ENCODE data around the gene HOXC13. TPM values are rescaled to one million over a fixed set of nuclear protein-coding genes. Genes with fewer than 3 reads are reported as not detected.

HOXC13 gene
- total RNA-seq, 2 experiments from 2014 or later, result 0.06 TPM; not detected in 1

GRCh38 chr12:53955036-53955775, 16.6 kb downstream of the HOXC13 start:
- no peak overlapping the region for H3K27ac ChIP-seq (ENCODE audit: low read depth, low read length, poor library complexity, severe bottlenecking)
- CTCF ChIA-PET (ENCODE audit: unreplicated experiment), result no interaction called here
- no TSS peak for BruUV-seq (replicated peaks)
- no peaks in the 10 kb centered on the region for H3K9me3 ChIP-seq (ENCODE audit: low read length)
- H3K4me1 ChIP-seq (ENCODE audit: insufficient read depth, low read length, poor library complexity, severe bottlenecking), result peaks cover 6% of the 10 kb centered on the region
- H4K20me1 ChIP-seq (ENCODE audit: insufficient read depth, low read length), result no peaks in the 10 kb centered on the region; the same call in 1 of the 2 replicates
- H3K4me2 ChIP-seq (ENCODE audit: low read length), result no peak overlapping the region
- POLR2A ChIA-PET, result no interaction called here
- H3K79me2 ChIP-seq (ENCODE audit: insufficient read depth, low read depth, low read length), result no peaks in the 10 kb centered on the region
- TF ChIP-seq, protein P1, sequence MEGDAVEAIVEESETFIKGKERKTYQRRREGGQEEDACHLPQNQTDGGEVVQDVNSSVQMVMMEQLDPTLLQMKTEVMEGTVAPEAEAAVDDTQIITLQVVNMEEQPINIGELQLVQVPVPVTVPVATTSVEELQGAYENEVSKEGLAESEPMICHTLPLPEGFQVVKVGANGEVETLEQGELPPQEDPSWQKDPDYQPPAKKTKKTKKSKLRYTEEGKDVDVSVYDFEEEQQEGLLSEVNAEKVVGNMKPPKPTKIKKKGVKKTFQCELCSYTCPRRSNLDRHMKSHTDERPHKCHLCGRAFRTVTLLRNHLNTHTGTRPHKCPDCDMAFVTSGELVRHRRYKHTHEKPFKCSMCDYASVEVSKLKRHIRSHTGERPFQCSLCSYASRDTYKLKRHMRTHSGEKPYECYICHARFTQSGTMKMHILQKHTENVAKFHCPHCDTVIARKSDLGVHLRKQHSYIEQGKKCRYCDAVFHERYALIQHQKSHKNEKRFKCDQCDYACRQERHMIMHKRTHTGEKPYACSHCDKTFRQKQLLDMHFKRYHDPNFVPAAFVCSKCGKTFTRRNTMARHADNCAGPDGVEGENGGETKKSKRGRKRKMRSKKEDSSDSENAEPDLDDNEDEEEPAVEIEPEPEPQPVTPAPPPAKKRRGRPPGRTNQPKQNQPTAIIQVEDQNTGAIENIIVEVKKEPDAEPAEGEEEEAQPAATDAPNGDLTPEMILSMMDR (conservative IDR thresholded peaks at IDR 0.05; ENCODE audit: low read length), result no peak
- TF ChIP-seq EZH2phosphoT487 (IDR thresholded peaks at IDR 0.05; ENCODE audit: borderline replicate concordance, low read depth, low read length), result no peak
- H3K36me3 ChIP-seq (ENCODE audit: insufficient read depth, low read length), result no peaks in the 10 kb centered on the region
- no peak overlapping the region for H3K4me3 ChIP-seq (ENCODE audit: low read depth, low read length, poor library complexity, severe bottlenecking)
- intact Hi-C loops (cut with micrococcal nuclease; ENCODE audit: unreplicated experiment), result no loop called here
- no peaks in the 10 kb centered on the region for H3K9me2 ChIP-seq (ENCODE audit: insufficient read depth, low read length)
- DNase-seq (ENCODE audit: low spot score), result no peak
- H2AFZ ChIP-seq (ENCODE audit: low read length), result no peak overlapping the region

- Histone ChIP-seq H2AFZ (ENCODE audit: low read length) (no peak overlapping the region), H3K9me2 (ENCODE audit: insufficient read depth, low read length) (no peaks in the 10 kb centered on the region), H3K4me2 (ENCODE audit: low read length) (no peak overlapping the region), H3K9me3 (ENCODE audit: low read length) (no peaks in the 10 kb centered on the region), H3K27ac (ENCODE audit: low read depth, low read length, poor library complexity, severe bottlenecking) (no peak overlapping the region), H3K4me3 (ENCODE audit: low read depth, low read length, poor library complexity, severe bottlenecking) (no peak overlapping the region), H3K79me2 (ENCODE audit: insufficient read depth, low read depth, low read length) (no peaks in the 10 kb centered on the region), H3K4me1 (ENCODE audit: insufficient read depth, low read length, poor library complexity, severe bottlenecking) (peaks cover 6% of the 10 kb centered on the region), H3K36me3 (ENCODE audit: insufficient read depth, low read length) (no peaks in the 10 kb centered on the region), H4K20me1 (ENCODE audit: insufficient read depth, low read length) (no peaks in the 10 kb centered on the region; the same call in 1 of the 2 replicates)
- no peak for DNase-seq (ENCODE audit: low spot score)
- CTCF ChIA-PET (ENCODE audit: unreplicated experiment), result no interaction called here
- POLR2A ChIA-PET, result no interaction called here
- intact Hi-C loops (cut with micrococcal nuclease; ENCODE audit: unreplicated experiment), result no loop called here
- BruUV-seq (replicated peaks), result no TSS peak
- TF ChIP-seq, protein P1 (conservative IDR thresholded peaks at IDR 0.05; ENCODE audit: low read length), result no peak
- TF ChIP-seq EZH2phosphoT487 (IDR thresholded peaks at IDR 0.05; ENCODE audit: borderline replicate concordance, low read depth, low read length), result no peak
Observed at GRCh38 chr12:53955776-53956250, 17.2 kb downstream of the HOXC13 start.

GRCh38 chr12:53956251-53956887, 17.7 kb downstream of the HOXC13 start:
- Histone ChIP-seq H3K27ac (ENCODE audit: low read depth, low read length, poor library complexity, severe bottlenecking) (no peak overlapping the region), H3K9me2 (ENCODE audit: insufficient read depth, low read length) (no peaks in the 10 kb centered on the region), H2AFZ (ENCODE audit: low read length) (no peak overlapping the region), H3K36me3 (ENCODE audit: insufficient read depth, low read length) (no peaks in the 10 kb centered on the region), H3K79me2 (ENCODE audit: insufficient read depth, low read depth, low read length) (no peaks in the 10 kb centered on the region), H3K4me3 (ENCODE audit: low read depth, low read length, poor library complexity, severe bottlenecking) (no peak overlapping the region), H3K4me1 (ENCODE audit: insufficient read depth, low read length, poor library complexity, severe bottlenecking) (peaks cover 6% of the 10 kb centered on the region), H3K4me2 (ENCODE audit: low read length) (no peak overlapping the region), H3K9me3 (ENCODE audit: low read length) (no peaks in the 10 kb centered on the region), H4K20me1 (ENCODE audit: insufficient read depth, low read length) (no peaks in the 10 kb centered on the region; the same call in 1 of the 2 replicates)
- ChIA-PET CTCF (ENCODE audit: unreplicated experiment) (no interaction called here), POLR2A (no interaction called here)
- intact Hi-C loops (cut with micrococcal nuclease; ENCODE audit: unreplicated experiment), result no loop called here
- BruUV-seq (replicated peaks), result no TSS peak
- TF ChIP-seq EZH2phosphoT487 (IDR thresholded peaks at IDR 0.05; ENCODE audit: borderline replicate concordance, low read depth, low read length), result no peak
- TF ChIP-seq, protein P1 (conservative IDR thresholded peaks at IDR 0.05; ENCODE audit: low read length), result no peak
- DNase-seq (ENCODE audit: low spot score), result no peak
